22Rv1 (cell line): Measurements from ENCODE around the gene TNFSF12.

Source experiments
- H3K27ac ChIP-seq: fragments of 450-650 bp; 2 replicates; pipeline ENCODE4 v1.5.1; 2017
- ZFX ChIP-seq: fragments of 450-650 bp; IDR thresholded peaks from 2 replicates; pipeline ENCODE4 v1.6.1; 2017; ENCODE audit warnings: antibody characterized with exemption, borderline replicate concordance
- TF ChIP-seq, protein P1 (sequence below): fragments of 450-650 bp; IDR thresholded peaks from 2 replicates; pipeline ENCODE4 v1.5.1; 2017; ENCODE audit warnings: mild to moderate bottlenecking

The TNFSF12 gene

DNA sequence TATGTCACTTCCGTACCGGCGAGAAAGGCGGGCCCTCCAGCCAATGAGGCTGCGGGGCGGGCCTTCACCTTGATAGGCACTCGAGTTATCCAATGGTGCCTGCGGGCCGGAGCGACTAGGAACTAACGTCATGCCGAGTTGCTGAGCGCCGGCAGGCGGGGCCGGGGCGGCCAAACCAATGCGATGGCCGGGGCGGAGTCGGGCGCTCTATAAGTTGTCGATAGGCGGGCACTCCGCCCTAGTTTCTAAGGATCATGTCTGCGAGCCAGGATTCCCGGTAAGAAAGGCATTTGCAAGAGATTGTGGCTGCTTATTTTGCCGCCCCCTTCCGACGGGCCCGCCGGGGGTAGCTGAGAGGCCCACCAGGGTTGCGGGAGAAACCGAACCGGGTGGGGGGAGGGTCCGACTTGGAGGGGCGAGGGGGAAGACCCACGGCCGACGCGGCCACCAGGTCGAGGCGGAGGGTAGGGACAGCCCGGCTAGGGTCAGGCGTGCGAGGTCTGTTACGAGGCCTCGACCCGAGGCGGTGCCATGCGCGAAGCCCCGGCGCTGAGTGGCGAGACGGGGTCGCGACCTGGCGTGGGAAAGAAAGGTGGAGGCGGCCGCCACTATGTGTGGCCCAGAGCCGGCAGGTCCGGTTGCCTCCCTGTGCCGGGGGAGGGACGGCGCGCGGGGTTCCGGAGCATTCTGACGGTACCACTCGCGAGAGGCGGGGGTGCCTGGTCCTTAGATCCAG lies 23.9 kb downstream of the TNFSF12 start:
- H3K27ac ChIP-seq = peak overlapping the region; percentile 99
- TF ChIP-seq ZFX = no peak
- TF ChIP-seq, protein P1, sequence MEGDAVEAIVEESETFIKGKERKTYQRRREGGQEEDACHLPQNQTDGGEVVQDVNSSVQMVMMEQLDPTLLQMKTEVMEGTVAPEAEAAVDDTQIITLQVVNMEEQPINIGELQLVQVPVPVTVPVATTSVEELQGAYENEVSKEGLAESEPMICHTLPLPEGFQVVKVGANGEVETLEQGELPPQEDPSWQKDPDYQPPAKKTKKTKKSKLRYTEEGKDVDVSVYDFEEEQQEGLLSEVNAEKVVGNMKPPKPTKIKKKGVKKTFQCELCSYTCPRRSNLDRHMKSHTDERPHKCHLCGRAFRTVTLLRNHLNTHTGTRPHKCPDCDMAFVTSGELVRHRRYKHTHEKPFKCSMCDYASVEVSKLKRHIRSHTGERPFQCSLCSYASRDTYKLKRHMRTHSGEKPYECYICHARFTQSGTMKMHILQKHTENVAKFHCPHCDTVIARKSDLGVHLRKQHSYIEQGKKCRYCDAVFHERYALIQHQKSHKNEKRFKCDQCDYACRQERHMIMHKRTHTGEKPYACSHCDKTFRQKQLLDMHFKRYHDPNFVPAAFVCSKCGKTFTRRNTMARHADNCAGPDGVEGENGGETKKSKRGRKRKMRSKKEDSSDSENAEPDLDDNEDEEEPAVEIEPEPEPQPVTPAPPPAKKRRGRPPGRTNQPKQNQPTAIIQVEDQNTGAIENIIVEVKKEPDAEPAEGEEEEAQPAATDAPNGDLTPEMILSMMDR = no peak

DNA sequence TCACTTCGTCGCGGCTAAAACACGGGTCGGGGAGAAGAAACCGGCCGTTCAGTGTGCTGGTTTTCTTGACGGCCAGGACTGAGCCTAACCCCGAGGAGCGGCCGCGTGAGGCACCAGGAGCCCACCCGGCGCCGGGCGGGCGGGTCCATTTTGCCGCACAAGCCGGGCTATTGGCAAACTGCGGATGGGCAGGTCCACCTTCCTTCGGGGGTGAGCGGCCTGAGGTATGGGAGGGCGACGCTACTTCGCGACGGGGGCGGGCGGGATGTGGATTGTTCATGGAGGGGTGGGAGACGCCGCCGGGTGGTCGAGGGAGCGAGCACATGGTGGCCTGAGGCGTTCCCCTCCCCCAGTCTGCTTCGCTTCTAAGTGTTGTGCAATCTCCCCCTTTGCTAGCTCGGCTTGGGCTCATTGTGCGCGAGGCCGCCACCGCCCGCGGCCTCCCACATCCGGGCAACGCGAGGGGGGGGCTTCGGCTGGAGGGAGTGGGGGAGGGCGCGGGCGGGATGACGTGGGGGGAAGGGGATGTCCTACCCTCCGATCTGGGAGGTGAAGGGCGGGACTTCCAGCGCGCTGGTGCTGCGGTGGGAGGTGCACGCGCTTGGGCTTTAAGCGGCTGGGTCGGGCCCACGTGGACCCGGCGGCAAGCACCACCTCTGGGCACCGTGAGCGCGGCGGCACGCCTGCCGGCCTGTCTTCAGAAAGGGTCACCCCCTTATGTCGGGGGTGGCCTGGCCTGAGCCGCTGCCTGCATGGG lies 24.6 kb downstream of the TNFSF12 start:
- no peak for TF ChIP-seq ZFX
- TF ChIP-seq, protein P1 = no peak
- peak overlapping the region; percentile 99 for H3K27ac ChIP-seq

DNA sequence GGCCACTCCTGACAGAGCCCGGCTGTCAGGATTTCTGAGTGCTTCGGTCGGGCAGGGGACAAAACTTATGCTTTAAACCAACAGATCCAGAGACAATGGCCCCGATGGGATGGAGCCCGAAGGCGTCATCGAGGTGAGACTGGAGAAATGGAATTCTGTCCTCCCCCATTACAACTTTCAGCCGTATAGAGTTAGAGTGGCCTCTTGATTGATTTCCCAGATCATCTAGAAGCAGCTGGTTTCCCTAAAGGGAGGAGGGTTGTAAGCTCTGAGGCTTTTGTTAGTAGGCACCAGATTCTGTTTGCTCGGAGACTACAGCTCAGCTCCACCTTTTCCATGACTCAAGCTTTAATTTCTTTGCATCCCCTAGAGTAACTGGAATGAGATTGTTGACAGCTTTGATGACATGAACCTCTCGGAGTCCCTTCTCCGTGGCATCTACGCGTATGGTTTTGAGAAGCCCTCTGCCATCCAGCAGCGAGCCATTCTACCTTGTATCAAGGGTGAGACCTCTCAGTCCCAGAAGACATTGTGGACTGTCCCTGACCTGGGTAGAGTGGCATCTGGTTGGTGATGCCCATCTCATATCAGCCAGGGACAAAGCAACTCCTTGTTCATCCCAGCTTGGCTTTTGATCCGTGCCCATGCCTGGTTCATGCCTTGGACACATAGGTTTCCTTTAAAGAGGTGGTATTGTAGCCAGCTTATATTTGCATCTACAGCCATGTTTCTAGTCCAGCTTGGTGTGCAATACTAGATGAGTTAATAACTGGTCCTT lies 25.5 kb downstream of the TNFSF12 start:
- peak overlapping the region; percentile 99 for H3K27ac ChIP-seq
- TF ChIP-seq, protein P1 = no peak
- no peak for TF ChIP-seq ZFX

GRCh38 chr17:7575481-7575883 lies 26.6 kb downstream of the TNFSF12 start:
- H3K27ac ChIP-seq = peak overlapping the region; percentile 99
- TF ChIP-seq, protein P1 = no peak
- TF ChIP-seq ZFX = no peak

DNA sequence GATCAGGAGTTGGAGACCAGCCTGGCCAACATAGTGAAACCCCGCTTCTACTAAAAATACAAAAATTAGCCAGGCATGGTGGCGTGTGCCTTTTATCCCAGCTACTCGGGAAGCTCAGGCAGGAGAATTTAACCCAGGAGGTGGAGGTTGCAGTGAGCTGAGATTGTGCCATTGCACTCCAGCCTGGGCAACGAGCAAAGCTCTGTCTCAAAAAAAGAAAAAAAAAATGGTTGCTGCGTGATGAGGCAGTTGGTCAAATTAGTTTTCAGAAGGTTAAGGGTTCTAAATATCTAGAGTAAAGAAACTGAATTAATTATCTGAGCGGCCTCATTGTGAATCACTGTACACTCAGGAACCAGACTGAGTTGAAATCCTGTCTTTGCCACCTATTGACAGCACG lies 27.1 kb downstream of the TNFSF12 start:
- TF ChIP-seq ZFX = no peak
- TF ChIP-seq, protein P1 = no peak
- H3K27ac ChIP-seq = peak overlapping the region; percentile 99

- H3K27ac ChIP-seq = peak overlapping the region; percentile 99
- TF ChIP-seq, protein P1 = no peak
- TF ChIP-seq ZFX = no peak
These were observed 27.6 kb downstream of the TNFSF12 start for GRCh38 chr17:7576432-7576937.
